NB4 (cell line): Measurements from ENCODE around the gene TRRAP.

ENCODE experiments used
- CTCF ChIP-seq: IDR thresholded peaks from one replicate; pipeline ENCODE4 v1.5.1; 2012; ENCODE audit warnings: low read depth, low read length
- MYC ChIP-seq: IDR thresholded peaks from 2 replicates; pipeline ENCODE4 v1.6.1; 2011; ENCODE audit warnings: low read depth, low read length
- POLR2A ChIP-seq: IDR thresholded peaks from 2 replicates; pipeline ENCODE4 v1.6.1; 2011; ENCODE audit warnings: mild to moderate bottlenecking; ENCODE audit not compliant: insufficient read length; ENCODE audit errors: extremely low read depth

GRCh38 chr7:98997846-98998245 is 119.5 kb downstream of the TRRAP start:
- TF ChIP-seq MYC (no peak), CTCF (no peak), POLR2A (no peak)
